ENCODE data around the gene VAMP5.
A peak's percentile ranks its signal among the peaks of the same experiment; 100 is the strongest.
"Not testable (repeated sequence)": the region's sequence is repeated elsewhere in the genome, so short reads cannot be mapped to it uniquely, and the experiment has no call there.

The VAMP5 gene

DNA sequence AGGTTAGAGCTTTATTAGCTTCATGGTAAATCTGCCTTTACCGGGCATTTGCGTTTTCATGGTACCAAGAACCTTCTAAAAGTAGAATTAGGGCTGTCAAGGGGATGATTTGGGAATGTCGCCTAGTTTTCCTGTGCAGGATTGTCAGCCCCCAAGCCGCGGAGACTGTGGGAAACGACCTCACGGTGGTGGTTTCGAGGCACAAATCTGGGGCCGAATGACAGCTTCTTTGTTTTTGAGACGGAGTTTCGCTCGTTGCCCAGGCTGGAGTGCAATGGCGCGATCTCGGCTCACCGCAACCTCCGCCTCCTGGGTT, 31.1 kb downstream of the VAMP5 start:
- DNase-seq (ENCODE audit: low read depth, low spot score) = no peak
- H3K27ac ChIP-seq = peak overlapping the region; percentile 69

DNA sequence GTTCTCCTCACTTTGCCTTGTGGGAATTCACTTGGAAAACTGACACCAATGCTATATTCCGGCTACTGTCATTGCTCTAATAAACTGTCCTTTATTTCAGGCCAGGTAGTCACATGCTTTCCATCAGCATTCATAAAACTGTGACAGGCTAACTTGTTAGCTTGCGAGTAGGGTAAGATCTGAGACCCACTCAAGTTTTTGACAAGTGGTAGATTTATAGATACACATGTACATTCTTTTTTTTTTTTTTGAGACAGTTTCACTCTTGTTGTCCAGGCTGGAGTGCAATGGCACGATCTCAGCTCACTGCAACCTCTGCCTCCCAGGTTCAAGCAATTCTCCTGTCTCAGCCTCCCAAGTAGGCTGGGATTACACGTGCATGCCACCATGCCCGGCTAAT, 33.5 kb downstream of the VAMP5 start:
- not testable (repeated sequence) for DNase-seq (ENCODE audit: low read depth, low spot score); H3K27ac ChIP-seq

DNA sequence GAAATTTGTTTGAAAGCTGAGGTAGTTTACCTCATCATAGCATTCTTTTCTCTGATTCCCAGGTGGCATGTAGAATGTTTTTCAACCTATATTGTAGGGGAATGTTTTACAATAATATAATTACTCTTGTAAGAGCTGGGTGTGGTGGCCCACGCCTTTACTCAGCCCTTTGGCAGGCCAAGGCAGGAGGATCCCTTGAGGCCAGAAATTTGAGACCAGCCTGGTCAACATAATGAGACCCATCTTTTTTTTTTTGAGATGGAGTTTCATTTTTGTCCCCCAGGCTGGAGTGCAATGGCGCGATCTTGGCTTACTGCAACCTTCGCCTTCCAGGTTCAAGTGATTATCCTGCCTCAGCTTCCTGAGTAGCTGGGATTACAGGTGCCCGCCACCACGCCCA, 35.4 kb downstream of the VAMP5 start:
- no peak overlapping the region for H3K27ac ChIP-seq
- DNase-seq (ENCODE audit: low read depth, low spot score) = no peak

DNA sequence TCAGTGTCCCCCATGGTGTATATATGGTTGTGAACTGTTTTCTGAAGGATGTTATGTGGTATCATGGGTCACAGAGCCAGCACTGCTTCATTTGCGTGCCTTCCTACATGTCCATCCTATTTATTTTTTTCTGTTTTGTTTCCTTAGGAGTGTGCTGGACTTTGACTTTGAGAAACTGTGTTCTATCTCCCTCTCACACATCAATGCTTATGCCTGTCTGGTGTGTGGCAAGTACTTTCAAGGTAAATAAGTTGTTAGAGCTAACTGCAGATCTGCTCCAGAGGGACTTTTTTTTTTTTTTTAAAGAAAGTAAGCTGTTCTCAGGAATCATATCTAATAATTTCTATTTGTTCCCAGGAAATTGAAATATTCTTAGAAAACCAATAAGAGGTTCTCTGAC, 37.1 kb downstream of the VAMP5 start:
- H3K27ac ChIP-seq = no peak overlapping the region
- DNase-seq (ENCODE audit: low read depth, low spot score) = no peak

DNA sequence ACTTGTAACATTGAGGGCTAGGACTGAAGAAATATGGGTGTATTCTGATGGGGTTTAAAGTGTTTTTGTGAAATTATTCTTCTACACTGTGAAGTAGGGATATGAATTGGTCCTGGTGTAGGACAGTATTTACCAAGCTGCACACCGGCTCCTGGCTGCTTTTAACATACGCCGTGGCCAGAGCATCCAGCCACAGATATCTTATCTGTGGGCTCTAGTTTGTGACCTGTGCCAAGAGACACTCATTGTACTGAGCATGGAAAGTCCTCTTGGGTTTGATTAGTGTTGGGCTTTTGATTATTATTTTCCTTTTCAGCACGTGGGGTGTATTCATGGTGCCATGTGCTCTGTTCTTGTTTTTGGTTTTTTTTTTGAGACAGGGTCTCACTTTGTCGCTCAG, 39.8 kb downstream of the VAMP5 start:
- no peak overlapping the region for H3K27ac ChIP-seq
- no peak for DNase-seq (ENCODE audit: low read depth, low spot score)

DNA sequence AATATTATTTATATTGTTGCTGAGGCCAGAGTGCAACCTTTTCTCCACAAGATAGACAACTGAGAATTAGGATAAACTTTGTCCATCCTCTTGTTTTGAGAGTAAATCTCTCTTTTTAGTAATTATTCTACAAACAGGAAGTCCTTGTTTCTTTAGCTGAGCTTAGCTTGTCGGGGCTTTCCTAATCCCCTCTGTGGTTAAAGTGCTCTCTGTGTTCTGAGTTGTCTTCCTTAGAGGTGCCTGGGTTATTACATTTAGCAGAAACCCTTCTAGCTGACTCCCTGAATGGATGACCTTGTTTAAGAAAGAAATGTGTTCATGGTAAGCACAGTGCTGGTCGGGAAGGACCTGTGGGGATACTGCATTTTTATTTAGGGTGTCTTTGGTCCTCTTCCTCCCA, 44.4 kb downstream of the VAMP5 start:
- DNase-seq (ENCODE audit: low read depth, low spot score) = no peak
- no peak overlapping the region for H3K27ac ChIP-seq

DNA sequence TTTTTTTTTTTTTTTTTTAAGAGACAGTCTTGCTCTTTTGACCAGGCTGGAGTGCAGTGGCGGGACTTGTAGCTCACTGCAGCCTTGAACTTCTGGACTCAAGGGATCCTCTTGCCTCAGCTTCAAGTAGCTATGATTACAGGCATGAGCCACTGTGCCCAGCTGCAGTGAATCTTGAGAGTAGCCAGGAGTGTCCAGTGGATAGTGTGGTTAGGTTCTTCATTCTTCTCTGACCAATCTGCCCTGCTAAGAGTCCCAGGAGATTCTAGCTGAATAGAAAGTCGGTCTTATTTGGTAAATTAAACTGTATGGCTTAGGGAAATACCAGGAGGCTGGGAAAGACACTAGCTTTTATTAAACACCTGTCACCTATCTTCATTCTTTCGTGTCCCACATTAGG, 47.1 kb downstream of the VAMP5 start:
- DNase-seq (ENCODE audit: low read depth, low spot score) = no peak
- no peak overlapping the region for H3K27ac ChIP-seq

DNA sequence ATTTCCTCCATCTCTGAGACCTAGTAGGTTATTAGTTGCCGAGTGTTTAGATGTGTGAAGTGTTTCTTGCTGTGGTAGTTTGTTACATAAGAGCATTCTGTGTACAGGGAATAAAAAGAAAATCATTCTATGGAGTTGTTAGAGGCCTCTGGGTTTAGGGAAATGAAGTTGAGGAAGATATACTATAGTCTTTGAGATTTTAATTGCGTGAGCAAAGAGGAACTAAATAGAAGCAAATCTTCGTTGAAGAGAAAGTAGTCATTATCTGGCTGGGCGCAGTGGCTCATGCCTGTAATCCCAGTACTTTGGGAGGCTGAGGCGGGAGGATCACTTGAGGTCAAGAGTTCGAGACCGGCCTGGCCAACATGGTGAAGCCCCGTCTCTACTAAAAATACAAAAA, 50.8 kb downstream of the VAMP5 start:
- peak overlapping the region; percentile 46 for H3K27ac ChIP-seq
- DNase-seq (ENCODE audit: low read depth, low spot score) = no peak

DNA sequence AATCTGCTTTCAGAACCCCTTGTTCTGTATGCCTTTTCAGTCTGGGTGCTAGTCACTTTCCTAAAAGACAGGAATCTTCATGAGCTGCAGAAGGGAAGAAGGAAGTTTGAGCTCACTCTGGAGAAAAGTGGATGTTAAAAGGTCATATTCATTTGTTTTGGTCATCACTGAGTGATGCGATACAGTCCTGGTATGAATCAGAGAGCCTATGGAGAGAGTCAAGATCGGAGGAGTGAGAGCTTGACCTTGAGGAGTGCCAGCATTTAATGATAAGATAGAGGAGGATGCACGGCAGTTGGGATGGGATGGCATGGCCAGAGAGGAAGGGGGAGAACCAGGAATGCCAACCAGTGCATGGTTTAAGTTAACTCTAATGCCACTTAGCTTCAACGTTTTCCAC, 51.4 kb downstream of the VAMP5 start:
- peak overlapping the region; percentile 46 for H3K27ac ChIP-seq

DNA sequence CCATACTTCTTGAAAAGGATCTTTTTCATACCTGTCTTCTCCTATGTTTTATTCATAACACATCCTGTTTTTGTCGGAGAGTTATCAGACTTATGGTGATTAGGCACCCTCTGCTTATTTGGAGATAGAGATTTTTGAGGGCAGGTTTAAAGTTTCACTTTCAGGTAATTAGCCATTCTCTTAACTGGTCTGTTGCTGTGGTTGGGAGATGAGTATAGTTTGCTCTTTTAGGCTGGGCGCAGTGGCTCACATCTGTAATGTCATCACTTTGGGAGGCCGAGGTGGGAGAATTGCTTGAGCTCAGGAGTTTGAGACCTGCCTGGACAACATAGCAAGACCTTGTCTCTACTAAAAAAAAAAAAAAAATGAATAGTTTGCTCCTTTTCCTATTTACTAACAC, 58.5 kb downstream of the VAMP5 start:
- DNase-seq (ENCODE audit: low read depth, low spot score) = no peak
- H3K27ac ChIP-seq = no peak overlapping the region

More for the DNA sequence above, 51.4 kb downstream of the VAMP5 start:
- no peak for DNase-seq (ENCODE audit: low read depth, low spot score)

Measured in epithelial cell of prostate (primary cell).